GM12801 (cell line): ENCODE results near the gene TTI1.

Experiments used
- TF ChIP-seq, protein P1 (sequence below): IDR thresholded peaks from one replicate; pipeline ENCODE4 v1.5.1; 2011; ENCODE audit warnings: control low read depth; ENCODE audit not compliant: insufficient read length; ENCODE audit errors: extremely low read depth

The TTI1 gene

DNA sequence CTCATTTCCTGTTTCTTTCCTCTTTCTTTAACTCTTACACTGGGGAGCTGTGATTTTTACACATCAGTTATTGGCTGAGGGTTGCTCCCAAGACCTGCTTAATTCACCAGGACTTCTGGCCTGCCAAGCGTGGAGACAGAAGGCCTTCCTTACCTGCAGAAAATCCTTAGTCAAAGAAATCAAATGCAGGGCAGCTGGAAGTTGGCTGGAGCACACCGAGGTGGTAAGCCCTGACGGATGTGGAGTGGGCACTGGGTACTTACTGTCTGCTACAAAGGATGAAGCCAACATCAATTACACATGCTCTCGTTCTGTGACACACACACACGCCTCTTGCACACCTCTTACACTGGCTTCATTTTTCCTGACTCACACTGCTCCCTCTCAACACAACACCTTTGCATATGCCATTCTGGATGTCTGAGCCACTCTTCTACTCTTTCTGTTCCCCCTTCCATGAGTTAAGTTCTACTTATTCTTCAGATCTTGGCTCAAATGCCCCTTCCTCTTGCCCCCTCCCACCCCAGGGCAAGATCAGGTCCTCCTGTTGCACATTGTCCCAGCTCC lies 61.6 kb downstream of the TTI1 start:
- TF ChIP-seq, protein P1, sequence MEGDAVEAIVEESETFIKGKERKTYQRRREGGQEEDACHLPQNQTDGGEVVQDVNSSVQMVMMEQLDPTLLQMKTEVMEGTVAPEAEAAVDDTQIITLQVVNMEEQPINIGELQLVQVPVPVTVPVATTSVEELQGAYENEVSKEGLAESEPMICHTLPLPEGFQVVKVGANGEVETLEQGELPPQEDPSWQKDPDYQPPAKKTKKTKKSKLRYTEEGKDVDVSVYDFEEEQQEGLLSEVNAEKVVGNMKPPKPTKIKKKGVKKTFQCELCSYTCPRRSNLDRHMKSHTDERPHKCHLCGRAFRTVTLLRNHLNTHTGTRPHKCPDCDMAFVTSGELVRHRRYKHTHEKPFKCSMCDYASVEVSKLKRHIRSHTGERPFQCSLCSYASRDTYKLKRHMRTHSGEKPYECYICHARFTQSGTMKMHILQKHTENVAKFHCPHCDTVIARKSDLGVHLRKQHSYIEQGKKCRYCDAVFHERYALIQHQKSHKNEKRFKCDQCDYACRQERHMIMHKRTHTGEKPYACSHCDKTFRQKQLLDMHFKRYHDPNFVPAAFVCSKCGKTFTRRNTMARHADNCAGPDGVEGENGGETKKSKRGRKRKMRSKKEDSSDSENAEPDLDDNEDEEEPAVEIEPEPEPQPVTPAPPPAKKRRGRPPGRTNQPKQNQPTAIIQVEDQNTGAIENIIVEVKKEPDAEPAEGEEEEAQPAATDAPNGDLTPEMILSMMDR: no peak

DNA sequence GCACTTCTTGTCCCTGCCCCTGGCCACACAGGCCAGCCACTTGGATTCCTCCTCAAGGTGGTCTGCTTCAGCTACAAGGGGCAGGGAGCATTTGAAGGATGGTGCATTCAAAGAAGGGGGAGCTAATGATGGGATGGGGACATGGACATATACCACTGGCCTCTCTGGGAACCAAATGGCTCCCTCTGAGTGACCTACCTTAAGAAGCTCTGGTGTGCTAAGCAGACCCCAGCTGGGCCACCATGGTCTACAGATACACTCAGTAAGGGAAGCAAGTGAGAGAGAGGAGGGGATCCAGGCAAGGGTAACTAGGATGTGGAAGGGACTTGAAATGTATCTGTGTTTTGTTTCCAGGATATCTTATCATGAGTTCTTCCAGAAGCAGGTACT lies 62.4 kb downstream of the TTI1 start:
- TF ChIP-seq, protein P1: no peak

- TF ChIP-seq, protein P1: no peak
These were observed 63.1 kb downstream of the TTI1 start for GRCh38 chr20:37969949-37970855.

DNA sequence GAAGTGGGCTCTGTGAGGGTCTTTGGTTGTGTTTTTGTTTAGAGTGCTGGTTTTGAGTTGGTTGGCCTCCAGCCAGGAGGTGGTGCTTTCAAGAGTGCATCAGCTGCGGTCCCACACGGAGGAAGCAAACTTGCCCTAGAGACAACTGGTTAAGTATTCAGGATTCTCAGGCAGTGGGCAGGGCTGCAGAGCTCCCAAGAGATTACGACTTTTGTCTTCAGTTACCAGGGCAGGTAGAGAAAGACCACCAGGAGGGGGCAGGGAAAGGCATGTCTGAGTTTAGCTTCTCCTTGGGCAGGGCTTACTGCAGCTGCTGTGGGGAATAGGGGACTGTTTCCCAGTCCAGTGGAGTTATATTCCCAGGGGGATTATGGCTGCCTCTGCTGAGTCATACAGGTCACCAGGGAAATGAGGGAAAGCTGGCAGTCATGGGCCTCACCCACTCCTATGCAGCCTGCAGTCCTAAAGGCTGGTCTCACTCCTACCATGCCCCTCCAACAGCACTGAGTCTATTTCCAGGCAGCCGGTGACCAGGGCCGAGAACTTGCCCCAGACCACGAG lies 64.3 kb downstream of the TTI1 start:
- TF ChIP-seq, protein P1: no peak

- TF ChIP-seq, protein P1: no peak
These were observed 72.2 kb downstream of the TTI1 start for GRCh38 chr20:37961066-37961465.

- TF ChIP-seq, protein P1: no peak
These were observed 74.3 kb downstream of the TTI1 start for GRCh38 chr20:37958856-37959520.

DNA sequence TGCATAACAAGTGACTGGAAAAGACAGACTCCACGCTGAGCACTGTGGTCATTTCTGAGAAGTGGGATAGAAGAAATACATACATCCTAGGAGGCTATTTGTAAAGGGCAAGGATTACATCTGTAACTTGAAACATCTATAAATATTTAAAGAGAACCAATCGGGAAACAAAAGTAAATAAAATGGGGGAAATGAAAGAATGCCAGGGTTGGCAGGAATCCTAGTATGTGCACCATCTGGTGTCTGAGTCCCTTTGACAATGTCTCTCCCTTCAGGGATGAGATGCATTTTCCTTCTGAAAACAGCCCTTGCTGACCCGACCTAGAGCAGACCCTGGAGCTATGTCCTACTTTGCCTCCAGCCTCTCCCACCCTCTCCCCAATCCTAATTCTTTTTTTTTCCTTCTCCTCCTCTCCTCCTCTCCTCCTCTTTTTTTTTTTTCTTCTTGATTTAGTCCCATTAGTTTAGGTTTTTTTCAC lies 77.1 kb downstream of the TTI1 start:
- TF ChIP-seq, protein P1: no peak
